Right lung (tissue), 10 donors: ENCODE results near the gene HMGXB3. TPM values are rescaled to one million over a fixed set of nuclear protein-coding genes. Genes with fewer than 3 reads are reported as not detected.
A peak's percentile ranks its signal among the peaks of the same experiment; 100 is the strongest.

ENCODE experiments used
- DNase-seq, 2 donors: peaks; one replicate each; pipeline ENCODE4 v3.0.0-alpha.2; 2013
- long read RNA-seq, 8 donors: transcript quantifications; one replicate each; lab custom pipeline, GENCODE V29; 2026
- polyA plus RNA-seq, 5 donors: library from polyadenylated mRNA; unstranded; fragments of 120-200 nt; gene quantifications; one replicate each; pipeline versions ENCODE4 v1.2.1 to v1.2.3, GENCODE V29; 2013; ENCODE audit warnings: inconsistent platforms in 1 of 5, low replicate concordance in 1 of 5; ENCODE audit not compliant: insufficient read length in 5 of 5, insufficient read depth in 1 of 5

Gene HMGXB3
- 10 to 100 TPM; 32.9 to 47.0 (median 40.3) TPM for polyA plus RNA-seq
- long read RNA-seq, donor 1, full-length matches to known transcripts: 2 of 17 reads
- long read RNA-seq, donor 1, partial matches to known transcripts: 15 of 17 reads
- long read RNA-seq, donor 1, other reads (novel, unspliced or antisense): 0 of 17 reads
- long read RNA-seq, donor 2, full-length matches to known transcripts: 3 of 3 reads
- long read RNA-seq, donor 2, partial matches to known transcripts: 0 of 3 reads
- long read RNA-seq, donor 2, other reads (novel, unspliced or antisense): 0 of 3 reads
- long read RNA-seq, donor 3: 0 reads
- long read RNA-seq, donor 4, partial matches to known transcripts: 16 of 16 reads
- long read RNA-seq, donor 4, other reads (novel, unspliced or antisense): 0 of 16 reads
- long read RNA-seq, donor 5, full-length matches to known transcripts: 2 of 2 reads
- long read RNA-seq, donor 5, partial matches to known transcripts: 0 of 2 reads
- long read RNA-seq, donor 5, other reads (novel, unspliced or antisense): 0 of 2 reads
- long read RNA-seq, donor 6, partial matches to known transcripts: 5 of 5 reads
- long read RNA-seq, donor 6, other reads (novel, unspliced or antisense): 0 of 5 reads
- long read RNA-seq, donor 7, full-length matches to known transcripts: 3 of 3 reads
- long read RNA-seq, donor 7, partial matches to known transcripts: 0 of 3 reads
- long read RNA-seq, donor 7, other reads (novel, unspliced or antisense): 0 of 3 reads
- long read RNA-seq, donor 8: 0 reads

- DNase-seq: peak; percentile 93
Observed at GRCh38 chr5:150000256-150000989, at the start of gene HMGXB3, which contains the start of gene TIGD6. TSS of gene HMGXB3 (plus strand) at chr5:150000739. CDS start at chr5:150004853, 4,114 bp downstream. TSS of gene TIGD6 (minus strand) at chr5:150000654. CDS start at chr5:149996348, 4,306 bp downstream.

GRCh38 chr5:149951138-149951749 is 49.3 kb upstream of the HMGXB3 start:
- DNase-seq: no peak

GRCh38 chr5:149953436-149954121 is 47.0 kb upstream of the HMGXB3 start:
- DNase-seq: no peak

- DNase-seq: no peak
Observed at GRCh38 chr5:149954798-149955197, 45.7 kb upstream of the HMGXB3 start.

- DNase-seq: no peak
Observed at GRCh38 chr5:149956685-149957084, 43.9 kb upstream of the HMGXB3 start.

GRCh38 chr5:149957855-149958254 is 42.7 kb upstream of the HMGXB3 start:
- DNase-seq: no peak

- peak in 1 of 2 donors; percentile 13 for DNase-seq
Observed at GRCh38 chr5:149959406-149960236, 40.9 kb upstream of the HMGXB3 start.

- DNase-seq: peak; percentile 94 to 95
Observed at GRCh38 chr5:149960272-149961185, 40.0 kb upstream of the HMGXB3 start, which contains the start of gene SLC26A2. TSS of gene SLC26A2 (plus strand) at chr5:149960758. CDS start at chr5:149977653, 16,895 bp downstream.

GRCh38 chr5:149961186-149961685 is 39.3 kb upstream of the HMGXB3 start:
- DNase-seq: no peak

GRCh38 chr5:149961957-149962409 is 38.6 kb upstream of the HMGXB3 start:
- no peak for DNase-seq

- DNase-seq: no peak
Observed at GRCh38 chr5:149962601-149963300, 37.8 kb upstream of the HMGXB3 start.

- DNase-seq: no peak
Observed at GRCh38 chr5:149963729-149964128, 36.8 kb upstream of the HMGXB3 start.

GRCh38 chr5:149966946-149967345 is 33.6 kb upstream of the HMGXB3 start:
- no peak for DNase-seq

GRCh38 chr5:149969181-149969930 is 31.2 kb upstream of the HMGXB3 start:
- no peak for DNase-seq

GRCh38 chr5:149975409-149975808 is 25.1 kb upstream of the HMGXB3 start:
- no peak for DNase-seq

GRCh38 chr5:149979896-149980295 is 20.6 kb upstream of the HMGXB3 start:
- DNase-seq: no peak

GRCh38 chr5:149981206-149981605 is 19.3 kb upstream of the HMGXB3 start:
- no peak for DNase-seq
